GM12874 (cell line): Measurements from ENCODE around the gene OR6M1.

Source experiments
- TF ChIP-seq, protein P1 (sequence below): IDR thresholded peaks from 2 replicates; pipeline ENCODE4 v1.5.1; 2011; ENCODE audit warnings: low read depth, mild to moderate bottlenecking, control low read depth, low read length, moderate library complexity; ENCODE audit not compliant: insufficient read depth

Gene OR6M1

DNA sequence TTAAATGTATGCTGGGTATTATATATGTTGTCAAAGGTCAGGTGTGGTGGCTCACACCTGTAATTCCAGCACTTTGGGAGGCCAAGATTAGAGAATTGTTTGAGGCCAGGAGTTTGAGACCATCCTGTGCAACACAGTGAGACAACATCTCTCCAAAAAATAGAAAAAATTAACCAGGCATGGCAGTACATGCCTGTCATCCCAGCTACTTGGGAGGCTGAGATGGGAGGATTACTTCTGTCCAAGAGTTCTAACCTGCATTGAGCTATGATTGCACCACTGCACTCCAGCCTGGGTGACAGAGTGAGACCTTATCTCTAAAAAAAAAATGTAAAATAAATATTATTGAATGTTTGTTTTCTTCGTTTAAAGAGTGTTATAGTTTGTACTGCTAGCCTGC, 40.5 kb downstream of the OR6M1 start:
- TF ChIP-seq, protein P1, sequence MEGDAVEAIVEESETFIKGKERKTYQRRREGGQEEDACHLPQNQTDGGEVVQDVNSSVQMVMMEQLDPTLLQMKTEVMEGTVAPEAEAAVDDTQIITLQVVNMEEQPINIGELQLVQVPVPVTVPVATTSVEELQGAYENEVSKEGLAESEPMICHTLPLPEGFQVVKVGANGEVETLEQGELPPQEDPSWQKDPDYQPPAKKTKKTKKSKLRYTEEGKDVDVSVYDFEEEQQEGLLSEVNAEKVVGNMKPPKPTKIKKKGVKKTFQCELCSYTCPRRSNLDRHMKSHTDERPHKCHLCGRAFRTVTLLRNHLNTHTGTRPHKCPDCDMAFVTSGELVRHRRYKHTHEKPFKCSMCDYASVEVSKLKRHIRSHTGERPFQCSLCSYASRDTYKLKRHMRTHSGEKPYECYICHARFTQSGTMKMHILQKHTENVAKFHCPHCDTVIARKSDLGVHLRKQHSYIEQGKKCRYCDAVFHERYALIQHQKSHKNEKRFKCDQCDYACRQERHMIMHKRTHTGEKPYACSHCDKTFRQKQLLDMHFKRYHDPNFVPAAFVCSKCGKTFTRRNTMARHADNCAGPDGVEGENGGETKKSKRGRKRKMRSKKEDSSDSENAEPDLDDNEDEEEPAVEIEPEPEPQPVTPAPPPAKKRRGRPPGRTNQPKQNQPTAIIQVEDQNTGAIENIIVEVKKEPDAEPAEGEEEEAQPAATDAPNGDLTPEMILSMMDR: no peak

DNA sequence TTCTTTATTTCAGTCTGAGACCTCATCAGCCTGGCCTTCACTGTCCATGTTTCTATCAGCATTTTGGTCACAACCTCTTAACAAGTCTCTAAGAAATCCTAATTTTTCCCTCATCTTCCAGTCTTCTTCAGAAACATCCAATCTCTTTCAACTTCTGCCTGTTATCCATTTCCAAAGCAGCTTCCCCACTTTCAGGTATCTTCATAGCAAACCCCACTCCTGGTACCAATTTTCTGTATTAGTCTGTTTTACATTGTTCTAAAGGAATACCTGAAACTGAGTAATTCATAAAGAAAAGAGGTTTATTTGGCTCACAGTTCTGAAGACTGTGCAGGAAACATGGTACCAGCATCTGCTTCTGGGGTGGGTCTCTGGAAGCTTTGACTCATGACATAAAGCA, 43.7 kb downstream of the OR6M1 start:
- TF ChIP-seq, protein P1: no peak

DNA sequence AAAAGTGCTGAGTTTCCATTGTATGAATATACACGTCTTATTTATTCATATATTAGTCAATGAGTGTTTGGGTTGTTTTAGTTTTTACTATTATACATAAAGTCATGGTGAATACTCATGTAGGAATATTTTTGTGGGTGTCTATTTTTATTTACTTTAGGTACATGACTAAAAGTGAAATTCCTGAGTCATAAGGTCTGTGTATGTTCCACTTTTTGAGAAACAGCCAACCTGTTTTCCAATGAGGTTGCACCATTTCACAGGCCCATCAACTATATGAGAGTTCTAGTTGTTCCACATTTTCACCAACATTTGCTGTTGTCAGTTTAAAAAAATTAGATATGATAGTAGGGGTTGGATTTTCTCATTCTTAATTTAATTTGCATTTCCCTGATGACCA, 45.3 kb downstream of the OR6M1 start:
- TF ChIP-seq, protein P1: no peak

DNA sequence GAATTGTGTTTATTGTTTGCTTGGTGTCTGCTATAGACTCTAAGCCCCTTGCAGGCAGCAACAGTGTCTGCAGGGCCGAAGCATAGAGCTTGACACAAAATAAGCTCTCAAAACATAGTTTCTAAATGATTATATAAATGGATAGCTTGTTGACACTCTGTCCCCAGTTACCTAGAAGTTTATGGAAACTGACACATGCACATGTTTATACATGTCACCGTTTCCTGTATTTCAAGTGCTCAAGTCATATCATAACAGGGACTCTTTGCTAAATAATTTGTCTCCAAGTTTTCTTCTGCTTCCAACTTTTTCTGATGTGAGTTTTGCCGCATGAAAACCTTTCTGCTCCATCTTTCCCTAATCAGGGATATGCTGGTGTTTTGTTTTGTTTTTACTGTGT, 48.2 kb downstream of the OR6M1 start:
- TF ChIP-seq, protein P1: no peak

DNA sequence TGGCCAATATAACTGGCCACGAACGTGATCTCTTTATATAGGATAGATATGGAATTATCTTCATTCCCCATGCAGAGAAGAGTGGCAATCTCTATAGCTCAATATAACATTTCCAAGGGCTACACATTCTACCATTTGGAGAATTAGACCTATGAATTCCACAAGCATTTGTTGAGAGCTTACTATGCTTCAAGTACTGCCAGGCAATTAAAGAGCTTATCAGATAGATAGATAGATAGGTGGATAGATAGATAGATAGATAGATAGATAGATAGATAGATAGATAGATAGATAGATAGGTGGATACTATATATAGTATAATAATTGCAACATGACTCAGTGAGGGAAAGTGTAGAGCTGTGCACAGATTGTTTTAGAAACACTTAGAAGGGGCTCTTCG, 50.3 kb downstream of the OR6M1 start:
- TF ChIP-seq, protein P1: no peak
